Ovary (tissue), 9 donors: ENCODE measurements around the gene BACE2. TPM values are rescaled to one million over a fixed set of nuclear protein-coding genes. Genes with fewer than 3 reads are reported as not detected.
"Not testable (repeated sequence)": the region's sequence is repeated elsewhere in the genome, so short reads cannot be mapped to it uniquely, and the experiment has no call there.

Experiments
- DNase-seq, 5 donors: peaks; one replicate each; pipeline ENCODE4 v3.0.0-alpha.2; 2019 to 2020
- H3K27ac ChIP-seq, 2 donors: fragments of 200-600 bp; one replicate each; pipeline versions ENCODE4 v1.5.1 to v1.8.0; 2019 to 2022
- H3K27me3 ChIP-seq: fragments of 200-600 bp; one replicate; pipeline ENCODE4 v1.8.0; 2022
- H3K36me3 ChIP-seq: fragments of 200-600 bp; sonication (generic); one replicate; pipeline ENCODE4 v1.5.1; 2019
- H3K4me1 ChIP-seq: one replicate; pipeline ENCODE4 v1.8.1; 2013; ENCODE audit warnings: mild to moderate bottlenecking, moderate library complexity; ENCODE audit not compliant: insufficient read depth
- H3K4me3 ChIP-seq: fragments of 200-600 bp; sonication (generic); one replicate; pipeline ENCODE4 v1.5.1; 2017
- H3K9me3 ChIP-seq, 2 donors: fragments of 200-600 bp in 1 of 2; sonication (generic) in 1 of 2; one replicate each; pipeline versions ENCODE4 v1.5.1 to v1.8.1; 2013 to 2019; ENCODE audit warnings: mild to moderate bottlenecking in 1 of 2, moderate library complexity in 1 of 2
- CTCF ChIP-seq, 3 donors: fragments of 450-650 bp in 2 of 3; fragments of 200-600 bp in 1 of 3; IDR thresholded peaks; one replicate each; pipeline versions ENCODE4 v1.5.1 to v1.8.0; 2016 to 2022; ENCODE audit warnings: antibody characterized with exemption in 3 of 3, mild to moderate bottlenecking in 1 of 3
- EP300 ChIP-seq: sonication (generic); formaldehyde crosslinking; IDR thresholded peaks from one replicate; pipeline ENCODE4 v1.6.1; 2017; ENCODE audit warnings: antibody characterized with exemption
- POLR2A ChIP-seq: fragments of 450-650 bp; IDR thresholded peaks from one replicate; pipeline ENCODE4 v1.6.1; 2017; ENCODE audit warnings: antibody characterized with exemption, mild to moderate bottlenecking, moderate library complexity
- WGBS, 3 donors: extraction: QIAGEN DNeasy Blood & Tissue Kit in 1 of 3; methylation state at CpG; one replicate each; pipeline versions ENCODE4 v1.1.5 to v1.1.7; 2013 to 2017; 5-methylcytosine and 5-hydroxymethylcytosine counted together
- intact Hi-C, 4 donors: fragments of 100-400 bp; cut with DNase I; formaldehyde crosslinking; loops; one replicate each; pipeline versions ENCODE4 v1.11.0 to v1.15.1; 2022 to 2023
- polyA plus RNA-seq, 2 donors: library from polyadenylated mRNA; stranded (reverse); fragments of 200-250 nt in 1 of 2; fragments of 350-450 nt in 1 of 2; fragmentation: Illumina TruSeq in 1 of 2; extraction: RNeasy Lipid Tissue Mini Kit (QIAGEN cat#74804) in 1 of 2; gene quantifications; one replicate each; pipeline ENCODE4 v1.2.3, GENCODE V29; 2013 to 2014
- total RNA-seq, 7 donors: library from RNA; depleted of rRNA in 2 of 7; stranded (reverse); fragments of >200 nt in 2 of 7; fragmentation: NEBNext Ultra II Directional in 3 of 7; extraction: Animal tissue kit (Norgen Biotek cat#: 25700) in 3 of 7; gene quantifications; one replicate each; pipeline versions ENCODE4 v1.1.0 to v1.2.4, GENCODE V29; 2016 to 2023
- donor health status: DM: no; HTN: no; CAD: no; lungs with moderate emphysema.
- donor health status: DM: no; HTN: no; CAD: no.
- donor health status: Bipolar disorder and iron deficiency.
- donor health status: DM: yes; HTN: yes; CAD: no.
- donor health status: DM: no; HTN: no; CAD: no.
- donor health status: DM: yes; HTN: yes; CAD: no.

The BACE2 gene
- total and polyA plus RNA-seq, 9 donors = 11.4 to 75.6 (median 24.4) TPM

DNA sequence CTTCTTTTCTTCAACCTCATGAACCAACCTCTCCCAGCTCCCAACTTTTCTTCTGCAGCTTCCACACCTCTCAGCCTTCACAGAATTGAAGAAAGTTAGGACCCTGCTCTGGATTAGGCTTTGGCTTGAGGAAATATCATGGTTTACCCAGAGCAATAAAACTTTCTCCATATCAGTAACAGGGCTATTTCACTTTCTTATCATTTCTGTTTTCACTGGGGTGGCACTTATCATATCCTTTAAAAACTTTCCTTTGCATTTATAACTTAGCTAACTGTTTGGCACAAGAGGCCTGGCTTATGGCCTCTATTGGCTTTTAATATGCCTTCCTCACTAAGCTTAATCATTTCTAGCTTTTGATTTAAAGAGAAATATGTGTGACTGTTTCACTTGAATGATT is 139.3 kb downstream of the BACE2 start:
- intact Hi-C loops = no loop called here
- H3K36me3 ChIP-seq = no peaks in the 10 kb centered on the region
- H3K4me1 ChIP-seq = no peaks in the 10 kb centered on the region
- no peak overlapping the region for H3K27ac ChIP-seq
- H3K27me3 ChIP-seq = no peaks in the 10 kb centered on the region
- H3K9me3 ChIP-seq = no peaks in the 10 kb centered on the region
- DNase-seq = no peak
- TF ChIP-seq CTCF (IDR thresholded peaks at IDR 0.05) (no peak), POLR2A (no peak), EP300 (no peak)
- no peak overlapping the region for H3K4me3 ChIP-seq

- H3K27ac ChIP-seq, intact Hi-C loops, H3K4me1 ChIP-seq, H3K27me3 ChIP-seq, H3K4me3 ChIP-seq, DNase-seq, H3K36me3 ChIP-seq, H3K9me3 ChIP-seq: not testable (repeated sequence)
- 95 to 96% (median 95%) methylated on average over 4 to 6 of the region's 8 CpGs for WGBS, 3 donors
Observed at GRCh38 chr21:41313285-41314164, 145.6 kb downstream of the BACE2 start.

DNA sequence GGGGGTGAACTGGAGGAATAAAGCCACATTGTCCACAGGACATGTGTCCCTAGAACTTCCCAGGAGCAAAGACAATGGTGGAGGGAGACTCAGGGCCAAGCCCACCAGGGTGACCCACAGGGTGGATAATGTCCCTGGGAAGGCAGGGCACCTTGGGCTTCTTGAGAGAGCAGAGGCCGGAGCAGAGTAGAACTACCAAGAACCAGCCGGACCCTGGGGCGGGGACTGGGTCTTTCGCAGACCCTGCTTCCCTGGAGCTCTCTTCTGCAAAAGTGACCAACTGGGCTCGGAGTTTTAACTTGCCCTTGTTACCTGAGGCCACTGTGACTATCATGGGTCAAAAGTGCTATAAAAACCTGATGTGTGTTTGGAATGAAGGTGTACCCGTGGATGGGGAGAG is 147.8 kb downstream of the BACE2 start:
- no peaks in the 10 kb centered on the region for H3K27me3 ChIP-seq
- 90 to 94% (median 94%) methylated on average over 6 of the region's 6 CpGs for WGBS, 3 donors

GRCh38 chr21:41316200-41317062 is 148.5 kb downstream of the BACE2 start, which contains the start of gene FAM3B:
Gene FAM3B, plus strand, starts transcription at chr21:41316801. Its CDS starts 79 bp downstream, at chr21:41316880.
- Histone ChIP-seq H3K27me3 (no peaks in the 10 kb centered on the region), H3K4me1 (peaks cover 3% of the 10 kb centered on the region), H3K9me3 (no peaks in the 10 kb centered on the region), H3K36me3 (no peaks in the 10 kb centered on the region), H3K4me3 (no peak within 1 kb of the TSS), H3K27ac (no peak within 1 kb of the TSS)
- WGBS, 3 donors = 5 to 9% (median 6%) methylated on average over 54 to 55 of the region's 55 CpGs
- TF ChIP-seq CTCF (IDR thresholded peaks at IDR 0.05) (no peak), EP300 (no peak), POLR2A (no peak)
- intact Hi-C loops = no loop called here
- DNase-seq = no peak

More for the DNA sequence above, 147.8 kb downstream of the BACE2 start:
- no peak for DNase-seq
- Histone ChIP-seq H3K4me1 (peaks cover 3% of the 10 kb centered on the region), H3K27ac (no peak overlapping the region), H3K4me3 (no peak overlapping the region), H3K36me3 (no peaks in the 10 kb centered on the region), H3K9me3 (no peaks in the 10 kb centered on the region)
- TF ChIP-seq EP300 (no peak), POLR2A (no peak)
- intact Hi-C loops = no loop called here

GRCh38 chr21:41317063-41317392 is 149.1 kb downstream of the BACE2 start:
- no peaks in the 10 kb centered on the region for H3K9me3 ChIP-seq
- DNase-seq = no peak
- TF ChIP-seq EP300 (no peak), POLR2A (no peak), CTCF (IDR thresholded peaks at IDR 0.05) (no peak)
- no peaks in the 10 kb centered on the region for H3K36me3 ChIP-seq
- no peak overlapping the region for H3K4me3 ChIP-seq
- intact Hi-C loops = no loop called here
- no peak overlapping the region for H3K27ac ChIP-seq
- no peaks in the 10 kb centered on the region for H3K27me3 ChIP-seq
- peaks cover 3% of the 10 kb centered on the region for H3K4me1 ChIP-seq
- 1 to 4% (median 3%) methylated on average over 18 to 19 of the region's 19 CpGs for WGBS, 3 donors
